NCI-H524 (cell line): Measurements from ENCODE around the gene FKBP3.
"Not testable (repeated sequence)": the region's sequence is repeated elsewhere in the genome, so short reads cannot be mapped to it uniquely, and the experiment has no call there.

Source experiments
- DNase-seq, 2 experiments: peaks; one replicate each; lab custom pipeline; 2025; lab: John Stamatoyannopoulos, UW

Gene FKBP3

GRCh38 chr14:45112896-45113781, 21.1 kb downstream of the FKBP3 start:
- peak in 1 of 2 experiments; percentile 17 for DNase-seq

- no peak for DNase-seq
These were observed 29.7 kb downstream of the FKBP3 start for GRCh38 chr14:45104561-45104960.

GRCh38 chr14:45103806-45104205, 30.5 kb downstream of the FKBP3 start:
- no peak for DNase-seq

- no peak for DNase-seq
These were observed 38.1 kb downstream of the FKBP3 start for GRCh38 chr14:45096218-45096617.

- no peak for DNase-seq
These were observed 39.1 kb downstream of the FKBP3 start for GRCh38 chr14:45095143-45095542.

GRCh38 chr14:45094275-45094674, 40.0 kb downstream of the FKBP3 start:
- no peak for DNase-seq

- DNase-seq = no peak
These were observed 42.6 kb downstream of the FKBP3 start for GRCh38 chr14:45091710-45092109.

- no peak for DNase-seq
These were observed 44.5 kb downstream of the FKBP3 start for GRCh38 chr14:45089813-45090212.

GRCh38 chr14:45084946-45085346, 49.3 kb downstream of the FKBP3 start:
- DNase-seq = peak in 1 of 2 experiments; percentile 43

- peak; percentile 97 to 98 for DNase-seq
These were observed 50.1 kb downstream of the FKBP3 start, which contains the start of gene PRPF39 for GRCh38 chr14:45083976-45084722. TSS of gene PRPF39 (plus strand) at chr14:45084116. CDS start at chr14:45095240, 11,124 bp downstream.

GRCh38 chr14:45083617-45083975, 50.7 kb downstream of the FKBP3 start:
- DNase-seq = no peak

- no peak for DNase-seq
These were observed 51.9 kb downstream of the FKBP3 start for GRCh38 chr14:45082420-45082819.

- not testable (repeated sequence) for DNase-seq
These were observed 53.2 kb downstream of the FKBP3 start for GRCh38 chr14:45081096-45081495.

- not testable (repeated sequence) for DNase-seq
These were observed 53.8 kb downstream of the FKBP3 start for GRCh38 chr14:45080416-45080968.

GRCh38 chr14:45078323-45078722, 56.0 kb downstream of the FKBP3 start:
- no peak for DNase-seq

GRCh38 chr14:45073231-45073879, 60.9 kb downstream of the FKBP3 start:
- no peak for DNase-seq

GRCh38 chr14:45072126-45072525, 62.2 kb downstream of the FKBP3 start:
- DNase-seq = no peak

- no peak for DNase-seq
These were observed 64.1 kb downstream of the FKBP3 start for GRCh38 chr14:45070215-45070614.

- DNase-seq = no peak
These were observed 65.9 kb downstream of the FKBP3 start for GRCh38 chr14:45068396-45068795.

- no peak for DNase-seq
These were observed 67.6 kb downstream of the FKBP3 start for GRCh38 chr14:45066667-45067066.

GRCh38 chr14:45065956-45066355, 68.3 kb downstream of the FKBP3 start:
- DNase-seq = no peak
